Kidney tubule cell (primary cell): ENCODE results near the gene DENND1A.
"Not testable (repeated sequence)": the region's sequence is repeated elsewhere in the genome, so short reads cannot be mapped to it uniquely, and the experiment has no call there.

Experiments used
- DNase-seq: peaks from one replicate; pipeline ENCODE4 v3.0.0-alpha.2; 2018; ENCODE audit warnings: low spot score

Gene DENND1A

GRCh38 chr9:123816817-123817472, 113.0 kb downstream of the DENND1A start:
- no peak for DNase-seq

GRCh38 chr9:123815856-123816255, 114.1 kb downstream of the DENND1A start:
- not testable (repeated sequence) for DNase-seq

DNA sequence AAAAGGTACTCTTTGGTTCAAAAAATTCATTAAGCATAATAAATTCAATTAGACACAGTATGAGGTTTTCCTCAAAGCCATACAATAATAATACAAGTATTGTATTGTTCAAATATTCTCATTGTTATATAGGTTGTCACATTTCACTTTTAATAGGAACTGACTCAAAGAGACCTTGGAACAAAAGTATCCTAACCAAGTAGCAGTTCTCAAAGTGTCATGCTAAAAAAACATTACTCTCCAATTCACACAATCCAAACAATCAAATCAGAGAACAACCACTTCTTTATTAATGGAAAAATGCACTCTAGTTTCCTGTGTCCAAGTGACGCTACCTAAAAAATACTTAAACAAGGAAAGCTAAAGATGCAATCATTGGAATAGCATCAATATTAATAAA, 115.4 kb downstream of the DENND1A start:
- no peak for DNase-seq

DNA sequence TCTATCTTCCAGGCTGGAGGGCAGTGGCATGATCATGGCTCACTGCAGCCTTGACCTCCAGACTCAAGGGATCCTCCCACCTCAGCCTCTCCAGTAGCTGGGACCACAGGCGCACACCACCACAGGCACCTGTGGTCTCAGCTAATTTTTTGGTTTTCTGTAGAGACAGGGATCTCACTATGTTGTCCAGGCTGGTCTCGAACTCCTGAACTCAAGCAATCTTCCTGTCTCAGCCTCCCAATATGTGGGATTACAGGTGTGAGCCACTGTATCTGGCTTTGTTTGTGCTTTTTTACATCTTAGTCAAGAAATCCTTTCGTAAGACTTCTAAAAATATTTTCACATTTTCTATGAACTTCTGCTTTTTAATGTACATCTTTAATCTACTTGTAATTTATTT, 116.9 kb downstream of the DENND1A start:
- DNase-seq, result no peak

DNA sequence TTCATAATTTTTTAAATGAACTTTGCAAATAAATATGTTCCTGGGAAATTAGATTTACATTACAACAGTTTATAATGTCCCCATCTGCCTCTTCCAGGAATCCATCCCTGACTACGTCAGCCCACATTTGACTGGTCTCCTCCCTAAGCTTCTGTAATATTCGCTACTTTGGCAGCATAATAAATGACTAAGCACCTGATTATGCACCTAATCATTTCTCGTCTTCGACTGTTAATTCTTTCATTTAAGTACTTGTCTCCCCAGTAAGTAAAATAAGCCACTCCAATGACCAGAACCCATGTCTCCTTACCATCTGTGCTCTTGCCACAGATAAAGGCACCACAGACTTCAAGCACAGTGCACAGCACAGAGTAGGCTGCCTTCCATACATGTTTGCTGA, 122.7 kb downstream of the DENND1A start:
- no peak for DNase-seq

DNA sequence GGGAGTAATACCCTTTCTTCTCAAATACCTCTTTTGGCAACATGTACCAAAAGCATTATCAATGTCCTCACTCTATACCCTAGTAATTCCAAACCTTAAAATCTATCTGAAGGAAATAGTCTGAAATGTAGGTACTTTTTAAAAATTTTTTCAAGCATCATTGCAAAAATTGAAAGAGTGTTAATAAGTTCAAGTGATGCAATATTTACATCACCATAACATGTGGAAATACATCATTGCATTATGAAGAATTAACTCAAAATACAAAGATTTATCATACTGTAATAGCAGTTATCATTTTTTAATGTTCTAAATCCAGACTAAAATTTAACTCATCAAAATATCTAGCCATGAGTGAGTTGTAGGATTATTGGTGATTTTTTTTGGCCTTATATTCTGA, 123.1 kb downstream of the DENND1A start:
- DNase-seq, result no peak

DNA sequence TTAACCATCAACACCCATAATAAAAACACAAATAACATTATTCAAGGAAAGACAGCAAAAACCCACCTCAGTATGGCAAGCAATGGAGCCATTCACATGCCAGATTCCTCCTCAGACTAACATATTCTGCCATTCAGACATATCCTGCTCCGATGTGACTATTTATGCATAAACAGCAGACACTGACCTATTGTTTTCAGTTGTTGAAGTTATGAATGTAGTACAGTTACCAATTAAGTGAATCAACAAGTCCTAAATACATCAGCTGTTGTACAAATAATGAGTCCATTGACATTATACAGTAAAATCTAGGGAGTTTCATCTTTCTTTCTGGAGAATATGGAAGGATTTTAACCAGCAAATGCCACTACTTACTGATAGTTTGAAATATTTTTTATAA, 131.7 kb downstream of the DENND1A start:
- DNase-seq, result peak; percentile 12

GRCh38 chr9:123796618-123797484, 133.1 kb downstream of the DENND1A start:
- DNase-seq, result peak; percentile 17

- DNase-seq, result no peak
Observed at GRCh38 chr9:123796094-123796493, 133.8 kb downstream of the DENND1A start.

DNA sequence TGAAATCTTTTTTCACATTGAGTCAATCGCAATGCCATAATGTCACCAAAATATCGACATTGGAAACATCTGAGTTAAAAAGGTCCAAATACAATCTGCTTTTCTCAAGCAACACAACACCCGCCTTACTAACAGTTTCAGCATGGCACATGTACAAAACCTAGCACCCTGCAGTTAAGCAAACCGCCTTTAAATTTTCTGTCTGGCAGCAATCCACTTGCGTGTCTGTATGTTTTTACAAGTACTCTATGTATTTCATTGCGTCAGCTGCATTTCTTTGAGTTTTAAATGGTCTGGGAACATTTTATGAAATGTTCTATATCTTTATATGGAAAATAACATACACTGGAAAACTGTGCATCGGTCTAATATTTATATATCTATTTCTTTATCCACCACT, 134.6 kb downstream of the DENND1A start:
- DNase-seq, result no peak

GRCh38 chr9:123792501-123792900, 137.4 kb downstream of the DENND1A start:
- peak; percentile 21 for DNase-seq

DNA sequence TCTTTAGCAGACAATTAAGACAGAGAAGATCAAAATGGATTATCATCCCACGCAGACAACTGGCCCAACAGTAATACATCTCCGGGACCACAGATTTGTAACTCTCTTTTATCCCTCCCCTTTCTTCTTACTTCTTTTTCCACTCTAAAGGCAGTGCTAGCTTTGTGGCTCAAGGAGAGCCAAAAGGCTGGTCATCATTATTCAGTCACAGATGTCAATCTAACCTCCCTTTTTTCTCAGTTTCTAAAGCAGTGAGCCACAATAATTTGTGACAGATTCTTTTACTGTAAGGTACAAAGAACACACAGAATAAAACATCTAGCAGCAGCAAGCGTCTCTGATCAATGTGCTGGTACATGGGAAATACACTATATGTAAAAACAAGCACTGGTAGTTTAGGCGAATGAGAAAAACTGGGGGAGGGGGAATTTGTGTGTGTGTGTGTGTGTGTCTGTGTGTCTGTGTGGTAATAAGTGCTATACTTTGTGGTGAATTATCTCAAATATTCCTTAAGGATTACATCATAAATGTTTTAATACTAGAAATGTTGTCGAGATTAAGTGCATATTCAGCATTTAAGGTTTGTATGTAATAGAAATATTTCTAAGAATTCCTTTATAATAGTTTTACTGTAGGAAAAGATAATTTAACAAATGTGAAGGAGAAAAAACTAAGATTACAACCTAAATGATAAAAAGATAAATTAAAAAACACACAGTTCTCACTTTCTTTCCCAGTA, 140.2 kb downstream of the DENND1A start:
- no peak for DNase-seq

DNA sequence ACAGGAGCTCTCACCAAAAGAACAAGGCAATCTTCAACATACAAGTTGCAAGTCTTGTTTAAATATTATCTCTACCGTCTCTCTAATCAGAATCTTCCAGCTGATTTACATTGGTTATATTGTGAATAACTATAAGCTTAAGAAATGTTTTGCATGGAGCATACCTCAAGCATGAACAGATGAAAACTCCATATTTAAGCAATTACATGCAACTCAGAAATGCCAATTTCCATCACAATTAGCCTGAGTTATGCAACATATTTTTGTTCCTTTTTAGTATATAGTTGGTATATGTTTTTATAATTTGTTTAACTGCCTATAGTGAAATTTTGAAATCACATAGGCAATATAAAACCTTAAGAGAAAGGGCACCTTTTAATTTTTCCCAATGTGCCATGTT, 142.5 kb downstream of the DENND1A start:
- no peak for DNase-seq

- DNase-seq, result no peak
Observed at GRCh38 chr9:123784518-123784917, 145.4 kb downstream of the DENND1A start.

DNA sequence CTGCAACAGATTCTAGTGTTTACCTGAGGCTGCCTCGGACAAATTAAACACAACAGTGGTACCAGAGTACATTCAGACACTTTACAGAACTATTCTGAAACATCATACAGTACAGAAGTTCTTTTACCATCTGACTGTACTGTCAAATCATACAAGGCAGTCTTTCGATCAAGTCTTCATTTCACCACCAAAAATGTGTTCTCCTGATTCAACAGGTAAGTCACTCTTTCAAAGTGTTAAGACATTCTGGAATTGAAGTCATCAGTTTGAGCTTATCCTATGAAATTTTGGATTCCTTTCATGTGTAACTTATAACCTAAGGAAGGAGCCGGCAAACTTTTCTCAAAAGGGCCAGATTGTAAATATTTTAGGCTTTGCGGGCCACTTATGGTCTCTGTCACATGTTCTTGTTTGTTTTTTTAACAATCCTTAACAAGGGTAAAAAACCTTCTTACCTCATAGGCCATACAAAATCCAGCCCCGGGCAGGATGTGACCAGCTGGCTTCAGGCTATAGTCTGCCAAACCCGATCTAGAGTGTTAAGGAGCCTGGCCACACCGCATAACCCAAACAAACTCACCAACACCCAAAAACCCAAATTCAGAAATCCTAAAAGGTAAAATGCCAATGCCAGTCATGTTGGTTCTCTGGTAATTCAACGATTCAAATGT, 151.6 kb downstream of the DENND1A start:
- no peak for DNase-seq

GRCh38 chr9:123776708-123777537, 153.0 kb downstream of the DENND1A start:
- no peak for DNase-seq

- no peak for DNase-seq
Observed at GRCh38 chr9:123775289-123776284, 154.3 kb downstream of the DENND1A start.

- no peak for DNase-seq
Observed at GRCh38 chr9:123773783-123774182, 156.1 kb downstream of the DENND1A start.

DNA sequence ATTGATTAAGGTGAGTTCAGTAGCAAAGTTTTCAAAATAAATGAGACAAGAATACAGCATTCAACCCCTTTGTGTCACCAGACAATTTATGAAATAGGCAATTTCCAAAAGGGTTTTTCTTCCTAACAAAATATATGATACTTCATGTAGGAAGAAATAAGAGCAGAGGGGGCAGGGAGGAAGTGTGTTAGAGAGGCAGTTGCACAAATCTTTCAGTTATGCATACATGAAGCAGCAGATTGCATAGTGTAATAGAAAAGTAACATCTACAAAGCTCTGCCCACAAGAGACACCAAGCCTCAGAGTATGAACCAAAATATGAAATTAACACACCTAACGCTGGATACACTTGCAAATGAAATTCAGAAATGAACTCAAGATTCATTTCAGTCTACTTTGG, 157.0 kb downstream of the DENND1A start:
- no peak for DNase-seq

DNA sequence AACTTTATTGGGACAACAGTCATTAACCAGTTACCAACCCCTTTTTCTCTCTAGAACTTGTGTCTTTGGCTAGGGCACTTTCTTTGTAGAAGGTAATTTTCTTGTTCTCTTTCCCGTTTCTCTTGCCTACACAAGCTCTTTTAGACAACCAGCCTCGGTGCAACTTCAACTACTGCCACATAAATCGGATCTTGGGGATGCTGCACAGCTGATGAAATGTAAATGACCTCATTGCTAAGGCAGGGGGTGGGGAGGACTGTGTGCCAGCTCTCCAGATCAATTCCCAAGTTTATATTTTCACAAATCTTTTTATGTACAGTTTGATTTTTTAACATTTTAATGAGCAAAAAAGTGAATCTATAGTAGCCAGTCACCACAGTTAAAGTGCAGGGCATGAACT, 157.6 kb downstream of the DENND1A start:
- DNase-seq, result no peak
